GM12878 (cell line): ENCODE results near the gene TCERG1. TPM values are rescaled to one million over a fixed set of nuclear protein-coding genes. Genes with fewer than 3 reads are reported as not detected.

Experiments used
- ATAC-seq: fragments of 200-7000 bp; cut with Tn5 transposase; 3 replicates; pipeline ENCODE4 v1.9.1; 2020; ENCODE audit warnings: mild to moderate bottlenecking, moderate library complexity
- BruUV-seq: library from RNA; stranded (reverse); fragments of 400-500 nt; replicated peaks from 2 replicates; lab custom pipeline; 2021; lab: Mats Ljungman, UMichigan
- CTCF ChIA-PET: fragments of 300-600 bp; sonication (Branson Sonifier 250); formaldehyde crosslinking; extraction: SDS; loops from one replicate; lab custom pipeline; 2021; ENCODE audit warnings: inconsistent platforms; lab: Yijun Ruan, JAX
- POLR2A ChIA-PET: fragments of 350-600 bp; formaldehyde crosslinking; extraction: SDS; loops from one replicate; lab custom pipeline; 2021; ENCODE audit warnings: inconsistent platforms; lab: Charles Lee
- RAD21 ChIA-PET: fragments of 300-600 bp; sonication (Branson Sonifier 250); formaldehyde crosslinking; loops from one replicate; lab custom pipeline; 2023; ENCODE audit warnings: antibody characterized with exemption; ENCODE audit not compliant: unreplicated experiment; lab: Charles Lee
- SMC1A ChIA-PET: fragments of 300-600 bp; sonication (Branson Sonifier 250); formaldehyde crosslinking; loops from one replicate; lab custom pipeline; 2023; ENCODE audit not compliant: unreplicated experiment, uncharacterized antibody; lab: Charles Lee
- DNase-seq: peaks from one replicate; pipeline ENCODE4 v3.0.0-alpha.2; 2011; ENCODE audit warnings: low read depth, low spot score
- FAIRE-seq: peaks from 3 replicates; lab custom pipeline; 2011; peaks lifted over from hg19 to GRCh38; lab: Jason Lieb, UNC
- H2AFZ ChIP-seq: 2 replicates; pipeline ENCODE4 v1.6.0; 2011; ENCODE audit warnings: low read depth, low read length, control low read depth; ENCODE audit not compliant: control insufficient read depth
- H3K27ac ChIP-seq: 2 replicates; pipeline ENCODE4 v1.5.1; 2011; ENCODE audit warnings: control low read depth; ENCODE audit not compliant: control insufficient read depth, insufficient read depth
- H3K27me3 ChIP-seq, 2 experiments: replicated peaks in 1 of 2; 2 replicates each; pipeline versions ENCODE4 v1.6.0 to v1.6.1; 2011; ENCODE audit warnings: low read length in 1 of 2; ENCODE audit not compliant: control insufficient read depth in 2 of 2, insufficient read depth in 2 of 2
- H3K36me3 ChIP-seq, 2 experiments: 2 replicates each; pipeline ENCODE4 v1.5.1; 2011; ENCODE audit warnings: low read length in 1 of 2; ENCODE audit not compliant: control insufficient read depth in 2 of 2, insufficient read depth in 2 of 2
- H3K4me1 ChIP-seq: 2 replicates; pipeline ENCODE4 v1.6.1; 2011; ENCODE audit warnings: mild to moderate bottlenecking, low read length, moderate library complexity, mixed read lengths; ENCODE audit not compliant: control insufficient read depth, insufficient read depth
- H3K4me2 ChIP-seq: 2 replicates; pipeline ENCODE4 v1.6.0; 2011; ENCODE audit warnings: control low read depth; ENCODE audit not compliant: control insufficient read depth, insufficient read depth
- H3K4me3 ChIP-seq: fragments of 200-600 bp; sonication (generic); 2 replicates; pipeline ENCODE4 v1.5.1; 2016
- H3K79me2 ChIP-seq: 2 replicates; pipeline ENCODE4 v1.6.0; 2011; ENCODE audit warnings: low read length; ENCODE audit not compliant: control insufficient read depth, insufficient read depth
- H3K9ac ChIP-seq: 2 replicates; pipeline ENCODE4 v1.8.0; 2011; ENCODE audit warnings: low read length, control low read depth, mixed read lengths; ENCODE audit not compliant: control insufficient read depth, insufficient read depth
- H3K9me3 ChIP-seq: replicated peaks from 3 replicates; pipeline ENCODE4 v1.5.1; 2011; ENCODE audit warnings: mild to moderate bottlenecking, low read length; ENCODE audit not compliant: control insufficient read depth, insufficient read depth
- H4K20me1 ChIP-seq: 2 replicates; pipeline ENCODE4 v1.6.0; 2011; ENCODE audit not compliant: control insufficient read depth, insufficient read depth
- CTCF ChIP-seq, 3 experiments: IDR thresholded peaks in 2 of 3; conservative IDR thresholded peaks in 1 of 3; 2 replicates each; pipeline ENCODE4 v1.5.1; 2011; ENCODE audit warnings: low read depth in 3 of 3, low read length in 3 of 3, mild to moderate bottlenecking in 3 of 3, control low read depth in 2 of 3, moderate library complexity in 2 of 3, inconsistent platforms in 1 of 3, mixed read lengths in 1 of 3; ENCODE audit not compliant: control insufficient read depth in 2 of 3, insufficient read depth in 1 of 3; ENCODE audit errors: extremely low read depth in 1 of 3
- RAD51 ChIP-seq: fragments of 450-650 bp; IDR thresholded peaks from 2 replicates; pipeline ENCODE4 v1.6.1; 2016; ENCODE audit warnings: moderate library complexity, mild to moderate bottlenecking, inconsistent platforms
- TCF3 ChIP-seq: IDR thresholded peaks from 2 replicates; pipeline ENCODE4 v1.6.1; 2012; ENCODE audit warnings: low read depth, mild to moderate bottlenecking, low read length, borderline replicate concordance; ENCODE audit not compliant: insufficient read depth
- USF1 ChIP-seq: IDR thresholded peaks from 2 replicates; pipeline ENCODE4 v1.6.1; 2011; ENCODE audit warnings: borderline replicate concordance, low read depth, mild to moderate bottlenecking, moderate library complexity, mixed read lengths, low read length; ENCODE audit not compliant: insufficient read depth; ENCODE audit errors: extremely low read length
- ZZZ3 ChIP-seq: IDR thresholded peaks from 2 replicates; pipeline ENCODE4 v1.6.1; 2011; ENCODE audit warnings: low read depth; ENCODE audit not compliant: control insufficient read depth, insufficient read length
- WGBS: methylation state at CpG from one replicate; pipeline ENCODE4 v1.1.6; 2016; ENCODE audit warnings: low lambda C conversion rate; ENCODE audit not compliant: insufficient replicate concordance, insufficient coverage; ENCODE audit errors: missing lambda C conversion rate; 5-methylcytosine and 5-hydroxymethylcytosine counted together
- in situ Hi-C: fragments of 300-500 bp; cut with MboI; formaldehyde crosslinking; loops from 9 replicates; pipeline ENCODE4 v1.14.3; 2018; ENCODE audit warnings: mixed read lengths
- intact Hi-C: fragments of 100-400 bp; cut with micrococcal nuclease; formaldehyde crosslinking; loops from one replicate; pipeline ENCODE4 v1.14.2; 2022; ENCODE audit not compliant: unreplicated experiment
- polyA plus RNA-seq, 11 experiments: library from polyadenylated mRNA; depleted of rRNA in 4 of 11; unstranded in 6 of 11; stranded (reverse) in 5 of 11; fragments of >200 nt; fragmentation: Nextera tagmentation in 4 of 11; fragmentation: Illumina TruSeq in 1 of 11; extraction: Ambion mirVana in 4 of 11; extraction: Trizol in 1 of 11; gene quantifications; 1 replicate in 1 of 11; 2 replicates in 10 of 11; pipeline versions ENCODE4 v1.2.1 to v1.2.3, GENCODE V29; 2011 to 2016; ENCODE audit warnings: inconsistent platforms in 2 of 11, missing spikeins in 2 of 11, low read depth in 1 of 11
- total RNA-seq, 4 experiments: library from RNA; depleted of rRNA in 3 of 4; stranded (reverse); fragments of >200 nt in 3 of 4; fragmentation: Illumina TruSeq in 1 of 4; extraction: Trizol in 1 of 4; gene quantifications; 2 replicates each; pipeline versions ENCODE4 v1.2.1 to v1.2.3, GENCODE V29; 2013 to 2021

The TCERG1 gene
- total and polyA plus RNA-seq, 10 of the 15 experiments (the other 5 are each of a cell fraction or from before 2014, with no cell fraction given): 51.5 to 131 (median 91.6) TPM

GRCh38 chr5:146528236-146528635 is 81.1 kb downstream of the TCERG1 start:
- H3K27ac ChIP-seq: no peak overlapping the region
- CTCF ChIA-PET: interaction anchor here (0.9 to 1.2 kb wide), 2 partner anchors 10 to 12 kb away, joined by 3 to 4 read pairs; partner anchors contain the start of gene GPR151
- H3K79me2 ChIP-seq: no peaks in the 10 kb centered on the region
- H2AFZ ChIP-seq: no peak overlapping the region
- H3K36me3 ChIP-seq: no peaks in the 10 kb centered on the region
- intact Hi-C loops: no loop called here
- H3K9ac ChIP-seq: no peak overlapping the region
- H3K4me3 ChIP-seq: no peak overlapping the region
- in situ Hi-C loops: no loop called here
- SMC1A ChIA-PET: no interaction called here
- H3K4me2 ChIP-seq: no peak overlapping the region
- POLR2A ChIA-PET: no interaction called here
- DNase-seq (no peak), FAIRE-seq (no peak)
- H4K20me1 ChIP-seq: no peaks in the 10 kb centered on the region
- no peaks in the 10 kb centered on the region for H3K9me3 ChIP-seq
- no peaks in the 10 kb centered on the region for H3K27me3 ChIP-seq
- H3K4me1 ChIP-seq: no peaks in the 10 kb centered on the region; the same call in 1 of the 2 replicates
- RAD21 ChIA-PET: interaction anchor here (0.8 kb wide), 1 partner anchor 660 kb away, joined by 3 read pairs; no protein-coding TSS in a partner anchor
- 14% methylated on average over 4 of the region's 4 CpGs for WGBS
- TF ChIP-seq CTCF (IDR thresholded peaks at IDR 0.05 in 2 of 3, conservative IDR thresholded peaks at IDR 0.05 in 1 of 3; ENCODE audit: control insufficient read depth in 2 of 3, extremely low read depth in 1 of 3, insufficient read depth in 1 of 3, low read depth in 3 of 3, low read length in 3 of 3) (peak in 1 of 3 experiments; percentile 13; a peak in 1 of 6 replicates), TCF3 (no peak)
- TF ChIP-seq, all 136 proteins: peak for 1
- BruUV-seq: no TSS peak
- ATAC-seq: no peak

- Histone ChIP-seq H3K27ac (no peak overlapping the region), H3K4me1 (no peaks in the 10 kb centered on the region; the same call in 1 of the 2 replicates), H3K9ac (no peak overlapping the region), H3K4me3 (no peak overlapping the region), H3K79me2 (no peaks in the 10 kb centered on the region), H3K36me3 (no peaks in the 10 kb centered on the region), H4K20me1 (no peaks in the 10 kb centered on the region), H2AFZ (peak overlapping the region; percentile 70), H3K4me2 (no peak overlapping the region), H3K27me3 (no peaks in the 10 kb centered on the region), H3K9me3 (no peaks in the 10 kb centered on the region)
- ChIA-PET POLR2A (no interaction called here), SMC1A (interaction anchor here (0.7 to 3.9 kb wide), 5 partner anchors 13 to 659 kb away, joined by 3 to 27 read pairs (median 3); no protein-coding TSS in a partner anchor), RAD21 (interaction anchor here (0.6 to 6.9 kb wide), 4 partner anchors 12 to 659 kb away, joined by 3 to 57 read pairs (median 6); no protein-coding TSS in a partner anchor), CTCF (interaction anchor here (5.6 to 6.8 kb wide), 3 partner anchors 8 to 436 kb away, joined by 48 to 86 read pairs (median 79); no protein-coding TSS in a partner anchor)
- BruUV-seq: no TSS peak
- WGBS: 79% methylated on average over 2 of the region's 2 CpGs
- FAIRE-seq (no peak), DNase-seq (no peak), ATAC-seq (peak; percentile 85)
- TF ChIP-seq RAD51 (peak; percentile 51), USF1 (peak; percentile 22), ZZZ3 (no peak)
- in situ Hi-C loops: no loop called here
- intact Hi-C loops: no loop called here
Observed at GRCh38 chr5:146529984-146530383, 82.9 kb downstream of the TCERG1 start.
